ENCODE data around the gene THEMIS.

Gene THEMIS

GRCh38 chr6:127900935-127901334 lies at the start of gene THEMIS:
THEMIS (minus strand) TSS chr6:127901058; CDS start chr6:127900932, 126 bp downstream.
- Histone ChIP-seq H3K9me3 (no peaks in the 10 kb centered on the region), H3K27me3 (ENCODE audit: low read depth) (no peaks in the 10 kb centered on the region), H3K36me3 (replicated peaks) (no peaks in the 10 kb centered on the region), H3K4me1 (no peaks in the 10 kb centered on the region), H3K4me3 (no peak within 1 kb of the TSS)
- no peak for DNase-seq (ENCODE audit: low spot score in 2 of 2)
- in situ Hi-C loops (cut with MboI; ENCODE audit: low sequenced_read_pairs) = no loop called here

GRCh38 chr6:127949251-127949650 lies 48.4 kb upstream of the THEMIS start:
- Histone ChIP-seq H3K4me3 (no peak overlapping the region), H3K27me3 (ENCODE audit: low read depth) (no peaks in the 10 kb centered on the region), H3K9me3 (no peaks in the 10 kb centered on the region), H3K36me3 (replicated peaks) (no peaks in the 10 kb centered on the region), H3K4me1 (no peaks in the 10 kb centered on the region)
- DNase-seq (ENCODE audit: low spot score in 2 of 2) = no peak
- in situ Hi-C loops (cut with MboI; ENCODE audit: low sequenced_read_pairs) = no loop called here

GRCh38 chr6:127946388-127946787 lies 45.5 kb upstream of the THEMIS start:
- Histone ChIP-seq H3K4me3 (no peak overlapping the region), H3K9me3 (no peaks in the 10 kb centered on the region), H3K36me3 (replicated peaks) (no peaks in the 10 kb centered on the region), H3K27me3 (ENCODE audit: low read depth) (no peaks in the 10 kb centered on the region), H3K4me1 (no peaks in the 10 kb centered on the region)
- no peak for DNase-seq (ENCODE audit: low spot score in 2 of 2)
- in situ Hi-C loops (cut with MboI; ENCODE audit: low sequenced_read_pairs) = no loop called here

- Histone ChIP-seq H3K36me3 (replicated peaks) (no peaks in the 10 kb centered on the region), H3K27me3 (ENCODE audit: low read depth) (no peaks in the 10 kb centered on the region), H3K9me3 (no peaks in the 10 kb centered on the region), H3K4me1 (no peaks in the 10 kb centered on the region), H3K4me3 (no peak overlapping the region)
- DNase-seq (ENCODE audit: low spot score in 2 of 2) = no peak
- in situ Hi-C loops (cut with MboI; ENCODE audit: low sequenced_read_pairs) = no loop called here
Observed at GRCh38 chr6:127945434-127946097, 44.7 kb upstream of the THEMIS start.

GRCh38 chr6:127941228-127941627 lies 40.4 kb upstream of the THEMIS start:
- Histone ChIP-seq H3K4me3 (no peak overlapping the region), H3K36me3 (replicated peaks) (no peaks in the 10 kb centered on the region), H3K4me1 (no peaks in the 10 kb centered on the region), H3K27me3 (ENCODE audit: low read depth) (no peaks in the 10 kb centered on the region), H3K9me3 (no peaks in the 10 kb centered on the region)
- in situ Hi-C loops (cut with MboI; ENCODE audit: low sequenced_read_pairs) = no loop called here
- no peak for DNase-seq (ENCODE audit: low spot score in 2 of 2)

- H3K4me3 ChIP-seq = no peak overlapping the region
- in situ Hi-C loops (cut with MboI; ENCODE audit: low sequenced_read_pairs) = no loop called here
Observed at GRCh38 chr6:127939442-127940066, 38.7 kb upstream of the THEMIS start.

GRCh38 chr6:127938701-127939100 lies 37.8 kb upstream of the THEMIS start:
- Histone ChIP-seq H3K36me3 (replicated peaks) (no peaks in the 10 kb centered on the region), H3K9me3 (no peaks in the 10 kb centered on the region), H3K4me1 (no peaks in the 10 kb centered on the region), H3K4me3 (no peak overlapping the region), H3K27me3 (ENCODE audit: low read depth) (no peaks in the 10 kb centered on the region)
- no peak for DNase-seq (ENCODE audit: low spot score in 2 of 2)
- in situ Hi-C loops (cut with MboI; ENCODE audit: low sequenced_read_pairs) = no loop called here

More at GRCh38 chr6:127939442-127940066, 38.7 kb upstream of the THEMIS start:
- Histone ChIP-seq H3K9me3 (no peaks in the 10 kb centered on the region), H3K27me3 (ENCODE audit: low read depth) (no peaks in the 10 kb centered on the region), H3K4me1 (no peaks in the 10 kb centered on the region), H3K36me3 (replicated peaks) (no peaks in the 10 kb centered on the region)
- no peak for DNase-seq (ENCODE audit: low spot score in 2 of 2)

- Histone ChIP-seq H3K36me3 (replicated peaks) (no peaks in the 10 kb centered on the region), H3K9me3 (no peaks in the 10 kb centered on the region), H3K4me3 (no peak overlapping the region), H3K4me1 (no peaks in the 10 kb centered on the region), H3K27me3 (ENCODE audit: low read depth) (no peaks in the 10 kb centered on the region)
- in situ Hi-C loops (cut with MboI; ENCODE audit: low sequenced_read_pairs) = no loop called here
- DNase-seq (ENCODE audit: low spot score in 2 of 2) = no peak
Observed at GRCh38 chr6:127937747-127938146, 36.9 kb upstream of the THEMIS start.

GRCh38 chr6:127937102-127937501 lies 36.2 kb upstream of the THEMIS start:
- in situ Hi-C loops (cut with MboI; ENCODE audit: low sequenced_read_pairs) = no loop called here
- DNase-seq (ENCODE audit: low spot score in 2 of 2) = no peak

GRCh38 chr6:127934956-127935355 lies 34.1 kb upstream of the THEMIS start:
- no peak overlapping the region for H3K4me3 ChIP-seq
- H3K36me3 ChIP-seq (replicated peaks) = no peaks in the 10 kb centered on the region
- H3K9me3 ChIP-seq = peaks cover 3% of the 10 kb centered on the region; the same call in 1 of the 2 replicates
- DNase-seq (ENCODE audit: low spot score in 2 of 2) = no peak
- H3K27me3 ChIP-seq (ENCODE audit: low read depth) = no peaks in the 10 kb centered on the region
- in situ Hi-C loops (cut with MboI; ENCODE audit: low sequenced_read_pairs) = no loop called here
- H3K4me1 ChIP-seq = no peaks in the 10 kb centered on the region

More at GRCh38 chr6:127937102-127937501, 36.2 kb upstream of the THEMIS start:
- Histone ChIP-seq H3K4me1 (no peaks in the 10 kb centered on the region), H3K4me3 (no peak overlapping the region), H3K9me3 (peaks cover 3% of the 10 kb centered on the region; the same call in 1 of the 2 replicates), H3K36me3 (replicated peaks) (no peaks in the 10 kb centered on the region), H3K27me3 (ENCODE audit: low read depth) (no peaks in the 10 kb centered on the region)

- no peak overlapping the region for H3K4me3 ChIP-seq
- H3K4me1 ChIP-seq = no peaks in the 10 kb centered on the region
- H3K27me3 ChIP-seq (ENCODE audit: low read depth) = no peaks in the 10 kb centered on the region
- H3K36me3 ChIP-seq (replicated peaks) = no peaks in the 10 kb centered on the region
- H3K9me3 ChIP-seq = peaks cover 3% of the 10 kb centered on the region; the same call in 1 of the 2 replicates
- DNase-seq (ENCODE audit: low spot score in 2 of 2) = no peak
- in situ Hi-C loops (cut with MboI; ENCODE audit: low sequenced_read_pairs) = no loop called here
Observed at GRCh38 chr6:127933852-127934840, 33.3 kb upstream of the THEMIS start.

- no peaks in the 10 kb centered on the region for H3K27me3 ChIP-seq (ENCODE audit: low read depth)
- in situ Hi-C loops (cut with MboI; ENCODE audit: low sequenced_read_pairs) = no loop called here
- DNase-seq (ENCODE audit: low spot score in 2 of 2) = no peak
- H3K4me1 ChIP-seq = no peaks in the 10 kb centered on the region
- peaks cover 3% of the 10 kb centered on the region; the same call in 1 of the 2 replicates for H3K9me3 ChIP-seq
- H3K4me3 ChIP-seq = no peak overlapping the region
- no peaks in the 10 kb centered on the region for H3K36me3 ChIP-seq (replicated peaks)
Observed at GRCh38 chr6:127933137-127933536, 32.3 kb upstream of the THEMIS start.

GRCh38 chr6:127932708-127933107 lies 31.9 kb upstream of the THEMIS start:
- in situ Hi-C loops (cut with MboI; ENCODE audit: low sequenced_read_pairs) = no loop called here
- Histone ChIP-seq H3K36me3 (replicated peaks) (no peaks in the 10 kb centered on the region), H3K27me3 (ENCODE audit: low read depth) (no peaks in the 10 kb centered on the region), H3K9me3 (peaks cover 3% of the 10 kb centered on the region; the same call in 1 of the 2 replicates), H3K4me3 (no peak overlapping the region), H3K4me1 (no peaks in the 10 kb centered on the region)
- no peak for DNase-seq (ENCODE audit: low spot score in 2 of 2)

All from HAP-1 (cell line).